Peyer's patch (tissue), 4 donors: Measurements from ENCODE around the gene NTF3. TPM values are rescaled to one million over a fixed set of nuclear protein-coding genes. Genes with fewer than 3 reads are reported as not detected.

Source experiments
- DNase-seq, 3 donors: peaks; one replicate each; pipeline ENCODE4 v3.0.0-alpha.2; 2017 to 2019
- H3K27ac ChIP-seq, 4 donors: fragments of 200-600 bp; sonication (generic); one replicate each; pipeline ENCODE4 v1.5.1; 2016 to 2019
- H3K27me3 ChIP-seq, 2 donors: fragments of 200-600 bp; sonication (generic); one replicate each; pipeline ENCODE4 v1.5.1; 2019
- H3K36me3 ChIP-seq, 3 donors: fragments of 200-600 bp; sonication (generic); one replicate each; pipeline ENCODE4 v1.5.1; 2016 to 2019
- H3K4me1 ChIP-seq, 4 donors: fragments of 200-600 bp; sonication (generic); one replicate each; pipeline ENCODE4 v1.5.1; 2016 to 2019
- H3K4me3 ChIP-seq, 4 donors: fragments of 200-600 bp; sonication (generic); 1 replicate in 3 of 4; 2 replicates in 1 of 4; pipeline ENCODE4 v1.5.1; 2016 to 2019; ENCODE audit warnings: mild to moderate bottlenecking in 1 of 4
- H3K9me3 ChIP-seq, 4 donors: fragments of 200-600 bp; sonication (generic); one replicate each; pipeline ENCODE4 v1.5.1; 2016 to 2019; ENCODE audit warnings: mild to moderate bottlenecking in 1 of 4
- POLR2A ChIP-seq, 2 donors: fragments of 450-650 bp; IDR thresholded peaks; one replicate each; pipeline ENCODE4 v1.5.1; 2017; ENCODE audit warnings: antibody characterized with exemption in 2 of 2, mild to moderate bottlenecking in 2 of 2, moderate library complexity in 2 of 2
- total RNA-seq, 4 donors: library from RNA; depleted of rRNA; stranded (reverse); fragments of >200 nt; gene quantifications; one replicate each; pipeline ENCODE4 v1.1.0, GENCODE V29; 2016
- TF ChIP-seq, protein P1 (sequence below), 6 experiments: fragments of 450-650 bp in 4 of 6; fragments of 200-600 bp in 2 of 6; sonication (generic) in 1 of 6; IDR thresholded peaks; one replicate each; pipeline ENCODE4 v1.5.1; 2017 to 2019; ENCODE audit warnings: antibody characterized with exemption in 6 of 6, mild to moderate bottlenecking in 3 of 6, moderate library complexity in 1 of 6

NTF3 gene
- total RNA-seq, 4 donors from 2014 or later, result 1.4 TPM; not detected in 3

DNA sequence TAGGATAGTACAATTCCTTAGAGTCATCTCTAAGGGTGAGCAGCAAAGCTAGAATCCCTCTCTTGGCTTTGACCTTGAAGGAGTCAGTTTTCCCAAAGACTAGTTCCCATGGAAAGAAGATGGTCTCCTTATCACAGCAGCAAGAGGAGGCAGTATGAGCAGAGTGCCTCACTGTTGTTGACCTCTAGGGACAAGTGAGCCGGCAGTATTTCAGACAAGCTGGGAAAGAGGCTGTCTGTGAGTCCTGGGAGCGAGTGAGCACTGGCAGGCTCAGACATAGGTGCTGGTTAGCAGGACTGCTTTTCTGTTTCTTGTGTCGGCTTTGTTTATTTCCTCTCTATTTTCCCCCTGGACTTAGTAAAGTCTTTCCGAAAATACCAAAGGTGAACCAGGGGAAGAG lies 60.7 kb downstream of the NTF3 start:
- Histone ChIP-seq H3K27ac (no peak overlapping the region), H3K4me3 (no peak overlapping the region), H3K36me3 (no peaks in the 10 kb centered on the region), H3K27me3 (no peaks in the 10 kb centered on the region), H3K9me3 (no peaks in the 10 kb centered on the region), H3K4me1 (peaks cover 0 to 21% (median 6%) of the 10 kb centered on the region in 4 donors)
- no peak for TF ChIP-seq POLR2A (IDR thresholded peaks at IDR 0.05)
- TF ChIP-seq, protein P1, sequence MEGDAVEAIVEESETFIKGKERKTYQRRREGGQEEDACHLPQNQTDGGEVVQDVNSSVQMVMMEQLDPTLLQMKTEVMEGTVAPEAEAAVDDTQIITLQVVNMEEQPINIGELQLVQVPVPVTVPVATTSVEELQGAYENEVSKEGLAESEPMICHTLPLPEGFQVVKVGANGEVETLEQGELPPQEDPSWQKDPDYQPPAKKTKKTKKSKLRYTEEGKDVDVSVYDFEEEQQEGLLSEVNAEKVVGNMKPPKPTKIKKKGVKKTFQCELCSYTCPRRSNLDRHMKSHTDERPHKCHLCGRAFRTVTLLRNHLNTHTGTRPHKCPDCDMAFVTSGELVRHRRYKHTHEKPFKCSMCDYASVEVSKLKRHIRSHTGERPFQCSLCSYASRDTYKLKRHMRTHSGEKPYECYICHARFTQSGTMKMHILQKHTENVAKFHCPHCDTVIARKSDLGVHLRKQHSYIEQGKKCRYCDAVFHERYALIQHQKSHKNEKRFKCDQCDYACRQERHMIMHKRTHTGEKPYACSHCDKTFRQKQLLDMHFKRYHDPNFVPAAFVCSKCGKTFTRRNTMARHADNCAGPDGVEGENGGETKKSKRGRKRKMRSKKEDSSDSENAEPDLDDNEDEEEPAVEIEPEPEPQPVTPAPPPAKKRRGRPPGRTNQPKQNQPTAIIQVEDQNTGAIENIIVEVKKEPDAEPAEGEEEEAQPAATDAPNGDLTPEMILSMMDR (IDR thresholded peaks at IDR 0.05), result peak in 1 of 6 experiments; percentile 11
- DNase-seq, result no peak

DNA sequence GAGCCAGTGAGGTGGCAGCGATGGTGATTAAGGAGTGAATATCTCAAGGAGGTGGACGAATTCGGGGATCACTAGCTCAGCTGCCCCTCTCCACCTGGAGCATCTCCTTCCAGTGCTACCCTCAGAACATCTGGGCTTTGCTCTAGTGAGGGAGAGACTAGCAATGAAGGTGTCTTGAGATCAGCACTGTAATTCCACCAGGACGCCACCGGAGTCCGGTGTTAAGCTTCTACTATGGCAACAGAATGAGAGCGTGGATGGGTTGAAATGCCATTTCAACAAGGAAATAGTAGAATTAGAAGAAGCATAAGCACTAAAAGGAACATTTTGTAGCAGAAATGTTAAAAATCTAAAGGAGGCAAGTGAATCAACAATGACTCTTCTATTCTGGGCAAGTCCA lies 61.1 kb downstream of the NTF3 start:
- Histone ChIP-seq H3K9me3 (no peaks in the 10 kb centered on the region), H3K36me3 (no peaks in the 10 kb centered on the region), H3K27ac (no peak overlapping the region), H3K4me3 (no peak overlapping the region), H3K27me3 (no peaks in the 10 kb centered on the region), H3K4me1 (peaks cover 0 to 24% (median 6%) of the 10 kb centered on the region in 4 donors)
- no peak for TF ChIP-seq POLR2A (IDR thresholded peaks at IDR 0.05)
- TF ChIP-seq, protein P1 (IDR thresholded peaks at IDR 0.05), result peak in 3 of 6 experiments; percentile 55 to 57 (median 56)
- DNase-seq, result peak in 1 of 3 donors; percentile 58

DNA sequence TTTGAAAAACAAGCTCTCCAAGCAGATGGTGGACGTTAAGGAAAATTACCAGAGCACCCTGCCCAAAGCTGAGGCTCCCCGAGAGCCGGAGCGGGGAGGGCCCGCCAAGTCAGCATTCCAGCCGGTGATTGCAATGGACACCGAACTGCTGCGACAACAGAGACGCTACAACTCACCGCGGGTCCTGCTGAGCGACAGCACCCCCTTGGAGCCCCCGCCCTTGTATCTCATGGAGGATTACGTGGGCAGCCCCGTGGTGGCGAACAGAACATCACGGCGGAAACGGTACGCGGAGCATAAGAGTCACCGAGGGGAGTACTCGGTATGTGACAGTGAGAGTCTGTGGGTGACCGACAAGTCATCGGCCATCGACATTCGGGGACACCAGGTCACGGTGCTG lies 62.4 kb downstream of the NTF3 start:
- no peak for TF ChIP-seq POLR2A (IDR thresholded peaks at IDR 0.05)
- TF ChIP-seq, protein P1 (IDR thresholded peaks at IDR 0.05), result no peak
- no peak overlapping the region for H3K27ac ChIP-seq
- H3K27me3 ChIP-seq, result no peaks in the 10 kb centered on the region
- no peaks in the 10 kb centered on the region for H3K36me3 ChIP-seq
- H3K9me3 ChIP-seq, result no peaks in the 10 kb centered on the region
- peaks cover 0 to 37% (median 9%) of the 10 kb centered on the region in 4 donors for H3K4me1 ChIP-seq
- H3K4me3 ChIP-seq, result no peak overlapping the region
- no peak for DNase-seq

DNA sequence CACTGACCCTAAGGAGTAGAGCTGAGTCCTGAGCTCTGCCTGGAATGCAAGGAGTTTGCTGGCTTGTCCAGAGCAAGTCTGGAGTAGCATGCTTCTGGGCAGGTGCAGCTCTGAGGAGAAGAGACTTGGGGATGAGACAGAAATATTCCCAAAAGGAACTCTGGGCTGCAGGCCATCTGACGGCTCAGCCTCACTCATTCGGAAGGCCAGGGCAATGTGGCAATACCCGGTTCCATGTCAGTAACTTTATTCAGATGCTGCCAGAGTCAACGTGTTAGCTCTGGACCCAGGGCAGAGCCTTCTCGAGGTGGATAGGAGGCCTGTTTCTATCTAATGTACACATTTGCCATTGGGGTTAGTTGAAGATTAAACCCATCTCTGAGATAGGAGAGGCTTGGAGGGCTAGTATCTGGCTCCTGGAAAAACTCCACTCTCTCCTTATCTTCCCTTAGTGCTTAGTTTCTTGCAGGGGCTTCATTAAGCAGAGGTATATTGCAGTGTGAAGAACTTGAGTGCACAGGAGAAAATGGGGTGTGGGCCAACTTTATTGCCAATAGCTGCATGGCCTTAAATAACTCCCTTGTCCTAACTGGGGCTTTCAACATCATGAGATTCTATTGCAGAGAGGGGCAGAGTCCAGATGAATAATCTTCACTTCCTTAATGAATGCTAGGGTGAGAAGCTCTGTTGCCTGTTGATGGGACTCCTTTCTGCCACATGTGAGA lies 65.6 kb downstream of the NTF3 start:
- TF ChIP-seq, protein P1 (IDR thresholded peaks at IDR 0.05), result no peak
- TF ChIP-seq POLR2A (IDR thresholded peaks at IDR 0.05), result no peak
- DNase-seq, result peak in 2 of 3 donors; percentile 61 to 72
- H3K4me3 ChIP-seq, result no peak overlapping the region
- peak overlapping the region in 3 of 4 donors; percentile 72 to 88 (median 82) for H3K27ac ChIP-seq
- no peaks in the 10 kb centered on the region for H3K9me3 ChIP-seq
- H3K27me3 ChIP-seq, result no peaks in the 10 kb centered on the region
- H3K36me3 ChIP-seq, result no peaks in the 10 kb centered on the region
- peaks cover 0 to 54% (median 9%) of the 10 kb centered on the region in 4 donors for H3K4me1 ChIP-seq

DNA sequence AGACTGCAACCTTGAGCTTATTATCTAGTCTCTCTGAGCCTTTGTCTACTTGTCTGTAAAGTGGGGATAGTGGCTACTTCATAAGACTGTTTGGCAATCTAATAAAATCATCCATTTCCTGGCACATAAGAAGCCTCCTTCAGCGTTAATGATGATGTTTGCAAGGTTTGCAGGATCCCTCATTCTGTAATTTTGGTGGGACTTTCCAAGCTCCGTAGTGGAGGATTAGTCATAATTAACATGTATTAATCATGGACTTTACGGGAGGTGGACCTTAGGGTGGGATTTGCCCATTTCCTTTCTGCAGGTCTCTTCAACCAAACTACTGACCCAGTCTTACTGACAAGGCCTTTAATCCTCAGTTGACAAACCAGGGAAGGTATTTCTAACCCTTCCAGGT lies 66.2 kb downstream of the NTF3 start:
- Histone ChIP-seq H3K27ac (peak overlapping the region in 3 of 4 donors; percentile 72 to 88 (median 82)), H3K9me3 (no peaks in the 10 kb centered on the region), H3K4me3 (no peak overlapping the region), H3K4me1 (peaks cover 0 to 54% (median 9%) of the 10 kb centered on the region in 4 donors), H3K27me3 (no peaks in the 10 kb centered on the region), H3K36me3 (no peaks in the 10 kb centered on the region)
- DNase-seq, result no peak
- TF ChIP-seq POLR2A (IDR thresholded peaks at IDR 0.05), result peak in 1 of 2 donors; percentile 20
- TF ChIP-seq, protein P1 (IDR thresholded peaks at IDR 0.05), result no peak
